IPS-NIHi7 (cell line): Measurements from ENCODE around the gene RUBCNL.
"Not testable (repeated sequence)": the region's sequence is repeated elsewhere in the genome, so short reads cannot be mapped to it uniquely, and the experiment has no call there.

Experiments used
- DNase-seq: peaks from one replicate; pipeline ENCODE4 v3.0.0; 2012; ENCODE audit warnings: mixed read lengths; ENCODE audit errors: extremely low spot score

The RUBCNL gene

GRCh38 chr13:46374710-46375109, 12.3 kb downstream of the RUBCNL start:
- no peak for DNase-seq

GRCh38 chr13:46373623-46374022, 13.4 kb downstream of the RUBCNL start:
- no peak for DNase-seq

- DNase-seq: not testable (repeated sequence)
Observed at GRCh38 chr13:46372938-46373337, 14.1 kb downstream of the RUBCNL start.

GRCh38 chr13:46372071-46372470, 15.0 kb downstream of the RUBCNL start:
- DNase-seq: no peak

- no peak for DNase-seq
Observed at GRCh38 chr13:46369506-46370277, 17.4 kb downstream of the RUBCNL start.

GRCh38 chr13:46367617-46368327, 19.3 kb downstream of the RUBCNL start:
- DNase-seq: no peak

GRCh38 chr13:46361276-46361934, 25.6 kb downstream of the RUBCNL start:
- DNase-seq: no peak

GRCh38 chr13:46360604-46361003, 26.4 kb downstream of the RUBCNL start:
- DNase-seq: no peak

GRCh38 chr13:46359714-46360113, 27.3 kb downstream of the RUBCNL start:
- DNase-seq: no peak

GRCh38 chr13:46355901-46356590, 31.0 kb downstream of the RUBCNL start:
- DNase-seq: no peak

- DNase-seq: no peak
Observed at GRCh38 chr13:46355088-46355468, 32.0 kb downstream of the RUBCNL start.

GRCh38 chr13:46354156-46355087, 32.6 kb downstream of the RUBCNL start:
- no peak for DNase-seq

GRCh38 chr13:46352805-46353204, 34.2 kb downstream of the RUBCNL start:
- DNase-seq: no peak

- DNase-seq: no peak
Observed at GRCh38 chr13:46350003-46350402, 37.0 kb downstream of the RUBCNL start.

GRCh38 chr13:46348961-46349360, 38.1 kb downstream of the RUBCNL start:
- no peak for DNase-seq

- no peak for DNase-seq
Observed at GRCh38 chr13:46347277-46347676, 39.8 kb downstream of the RUBCNL start.

- no peak for DNase-seq
Observed at GRCh38 chr13:46345866-46346265, 41.2 kb downstream of the RUBCNL start.

GRCh38 chr13:46345398-46345797, 41.7 kb downstream of the RUBCNL start:
- DNase-seq: no peak

- DNase-seq: no peak
Observed at GRCh38 chr13:46343279-46343994, 43.6 kb downstream of the RUBCNL start.

- no peak for DNase-seq
Observed at GRCh38 chr13:46342538-46342937, 44.5 kb downstream of the RUBCNL start.
